Psoas muscle (tissue), 8 donors: ENCODE measurements around the gene MCHR1. TPM values are rescaled to one million over a fixed set of nuclear protein-coding genes. Genes with fewer than 3 reads are reported as not detected.
A peak's percentile ranks its signal among the peaks of the same experiment; 100 is the strongest.

Experiments used
- ATAC-seq, 4 donors: fragments of 200-7000 bp; cut with Tn5 transposase; one replicate each; pipeline ENCODE4 v1.9.1; 2020; ENCODE audit warnings: moderate library complexity in 3 of 4, mild to moderate bottlenecking in 2 of 4
- DNase-seq, 2 donors: peaks; one replicate each; pipeline ENCODE4 v3.0.0-alpha.2; 2020
- H3K27ac ChIP-seq: fragments of 200-600 bp; one replicate; pipeline ENCODE4 v1.8.0; 2022
- H3K27me3 ChIP-seq, 3 donors: fragments of 200-600 bp in 1 of 3; one replicate each; pipeline versions ENCODE4 v1.6.1 to v1.8.0; 2013 to 2022; ENCODE audit warnings: low read length in 2 of 3, mild to moderate bottlenecking in 2 of 3, moderate library complexity in 1 of 3; ENCODE audit not compliant: insufficient read depth in 3 of 3
- H3K36me3 ChIP-seq, 2 donors: fragments of 200-600 bp in 1 of 2; one replicate each; pipeline versions ENCODE4 v1.6.1 to v1.8.0; 2013 to 2022; ENCODE audit warnings: low read depth in 1 of 2, mild to moderate bottlenecking in 1 of 2, moderate library complexity in 1 of 2; ENCODE audit not compliant: insufficient read depth in 1 of 2
- H3K4me1 ChIP-seq: fragments of 200-600 bp; one replicate; pipeline ENCODE4 v1.8.0; 2022
- H3K4me3 ChIP-seq: fragments of 200-600 bp; one replicate; pipeline ENCODE4 v1.8.0; 2022; ENCODE audit warnings: mild to moderate bottlenecking
- H3K9me3 ChIP-seq: fragments of 200-600 bp; one replicate; pipeline ENCODE4 v1.8.0; 2022
- whole genome bisulfite sequencing, 3 donors: extraction: QIAGEN DNeasy Blood & Tissue Kit; methylation state at CpG; one replicate each; pipeline versions ENCODE4 v1.1.6 to v1.1.7; 2013; 5-methylcytosine and 5-hydroxymethylcytosine counted together
- intact Hi-C, 2 donors: fragments of 100-400 bp; cut with DNase I; formaldehyde crosslinking; loops; one replicate each; pipeline versions ENCODE4 v1.11.0 to v1.14.2; 2022
- polyA plus RNA-seq, 3 donors: library from polyadenylated mRNA; stranded (reverse); fragments of 200-250 nt; gene quantifications; one replicate each; pipeline ENCODE4 v1.2.3, GENCODE V29; 2013
- total RNA-seq, 4 donors: library from RNA; stranded (reverse); fragmentation: NEBNext Ultra II Directional in 2 of 4; extraction: Animal tissue kit (Norgen Biotek cat#: 25700) in 2 of 4; gene quantifications; one replicate each; pipeline versions ENCODE4 v1.2.1 to v1.2.4, GENCODE V29; 2021 to 2023
- TF ChIP-seq, protein P1 (sequence below): fragments of 200-600 bp; IDR thresholded peaks from one replicate; pipeline ENCODE4 v1.8.0; 2022; ENCODE audit warnings: antibody characterized with exemption
- donor health status: healthy with polysubstance abuse.
- donor health status: DM: no; HTN: no; CAD: no; lungs with moderate emphysema.
- donor health status: Bipolar disorder and iron deficiency.
- donor health status: healthy.
- donor health status: DM: yes; HTN: yes; CAD: no.
- donor health status: DM: no; HTN: no; CAD: no.
- donor health status: DM: no; HTN: no; CAD: no.
- donor health status: DM: yes; HTN: yes; CAD: no.

MCHR1 gene
- total and polyA plus RNA-seq, 7 donors = 0.04 to 1.2 (median 0.15) TPM; not detected in 3

- no peak overlapping the region for H3K4me3 ChIP-seq
- H3K27ac ChIP-seq = no peak overlapping the region
- ATAC-seq (no peak), DNase-seq (peak in 1 of 2 donors; percentile 7)
- WGBS, 3 donors = 29 to 33% (median 31%) methylated on average over 11 of the region's 11 CpGs
- H3K9me3 ChIP-seq = no peaks in the 10 kb centered on the region
- H3K27me3 ChIP-seq = peaks cover 0 to 11% (median 1%) of the 10 kb centered on the region in 3 donors
- H3K36me3 ChIP-seq = no peaks in the 10 kb centered on the region
- intact Hi-C loops = no loop called here
- H3K4me1 ChIP-seq = peaks cover 3% of the 10 kb centered on the region
- TF ChIP-seq, protein P1, sequence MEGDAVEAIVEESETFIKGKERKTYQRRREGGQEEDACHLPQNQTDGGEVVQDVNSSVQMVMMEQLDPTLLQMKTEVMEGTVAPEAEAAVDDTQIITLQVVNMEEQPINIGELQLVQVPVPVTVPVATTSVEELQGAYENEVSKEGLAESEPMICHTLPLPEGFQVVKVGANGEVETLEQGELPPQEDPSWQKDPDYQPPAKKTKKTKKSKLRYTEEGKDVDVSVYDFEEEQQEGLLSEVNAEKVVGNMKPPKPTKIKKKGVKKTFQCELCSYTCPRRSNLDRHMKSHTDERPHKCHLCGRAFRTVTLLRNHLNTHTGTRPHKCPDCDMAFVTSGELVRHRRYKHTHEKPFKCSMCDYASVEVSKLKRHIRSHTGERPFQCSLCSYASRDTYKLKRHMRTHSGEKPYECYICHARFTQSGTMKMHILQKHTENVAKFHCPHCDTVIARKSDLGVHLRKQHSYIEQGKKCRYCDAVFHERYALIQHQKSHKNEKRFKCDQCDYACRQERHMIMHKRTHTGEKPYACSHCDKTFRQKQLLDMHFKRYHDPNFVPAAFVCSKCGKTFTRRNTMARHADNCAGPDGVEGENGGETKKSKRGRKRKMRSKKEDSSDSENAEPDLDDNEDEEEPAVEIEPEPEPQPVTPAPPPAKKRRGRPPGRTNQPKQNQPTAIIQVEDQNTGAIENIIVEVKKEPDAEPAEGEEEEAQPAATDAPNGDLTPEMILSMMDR = no peak
These were observed 41.4 kb downstream of the MCHR1 start for GRCh38 chr22:40720538-40721256.

- DNase-seq (peak in 1 of 2 donors; percentile 9), ATAC-seq (peak in 1 of 4 donors; percentile 25)
- Histone ChIP-seq H3K4me1 (peaks cover 3% of the 10 kb centered on the region), H3K27ac (no peak overlapping the region), H3K27me3 (peaks cover 0 to 11% (median 1%) of the 10 kb centered on the region in 3 donors), H3K4me3 (no peak overlapping the region), H3K36me3 (no peaks in the 10 kb centered on the region), H3K9me3 (no peaks in the 10 kb centered on the region)
- 7 to 12% (median 11%) methylated on average over 6 of the region's 6 CpGs for WGBS, 3 donors
- TF ChIP-seq, protein P1 = no peak
- intact Hi-C loops = no loop called here
These were observed 42.0 kb downstream of the MCHR1 start for GRCh38 chr22:40721266-40721665.

- Histone ChIP-seq H3K4me1 (peaks cover 3% of the 10 kb centered on the region), H3K36me3 (no peaks in the 10 kb centered on the region), H3K27ac (no peak overlapping the region), H3K9me3 (no peaks in the 10 kb centered on the region), H3K4me3 (no peak overlapping the region), H3K27me3 (peaks cover 0 to 11% (median 1%) of the 10 kb centered on the region in 3 donors)
- DNase-seq (no peak), ATAC-seq (no peak)
- TF ChIP-seq, protein P1 = no peak
- intact Hi-C loops = no loop called here
- WGBS, 3 donors = 86 to 88% (median 86%) methylated on average over 13 of the region's 13 CpGs
These were observed 44.2 kb downstream of the MCHR1 start for GRCh38 chr22:40723396-40723933.

GRCh38 chr22:40726514-40726913 is 47.2 kb downstream of the MCHR1 start:
- no peak for DNase-seq
- no peak for ATAC-seq
- intact Hi-C loops = no loop called here
- TF ChIP-seq, protein P1 = no peak
- no peak overlapping the region for H3K4me3 ChIP-seq
- no peak overlapping the region for H3K27ac ChIP-seq
- H3K4me1 ChIP-seq = no peaks in the 10 kb centered on the region
- no peaks in the 10 kb centered on the region for H3K36me3 ChIP-seq
- 55 to 65% (median 60%) methylated on average over 3 to 4 of the region's 4 CpGs for WGBS, 3 donors
- H3K27me3 ChIP-seq = no peaks in the 10 kb centered on the region
- H3K9me3 ChIP-seq = no peaks in the 10 kb centered on the region
